NCI-H460 (cell line): ENCODE results near the gene LRCH3. TPM values are rescaled to one million over a fixed set of nuclear protein-coding genes. Genes with fewer than 3 reads are reported as not detected.

ENCODE experiments used
- DNase-seq: peaks from one replicate; pipeline ENCODE4 v3.0.0-alpha.2; 2016; ENCODE audit warnings: low read depth; ENCODE audit errors: extremely low read depth
- polyA plus RNA-seq: library from polyadenylated mRNA; depleted of rRNA; stranded (reverse); fragments of >200 nt; gene quantifications from 2 replicates; pipeline ENCODE4 v1.2.3, GENCODE V29; 2014; cell fraction: nucleus; rRNA removed
- total RNA-seq: library from RNA; depleted of rRNA; stranded (reverse); fragments of >200 nt; shearing (Covaris generic); gene quantifications from 2 replicates; pipeline ENCODE4 v1.2.3, GENCODE V29; 2014; rRNA removed

LRCH3 gene
- total RNA-seq: 38.6 and 45.9 TPM in 2 replicates
- 14.8 and 25.4 TPM in 2 replicates for polyA plus RNA-seq

DNA sequence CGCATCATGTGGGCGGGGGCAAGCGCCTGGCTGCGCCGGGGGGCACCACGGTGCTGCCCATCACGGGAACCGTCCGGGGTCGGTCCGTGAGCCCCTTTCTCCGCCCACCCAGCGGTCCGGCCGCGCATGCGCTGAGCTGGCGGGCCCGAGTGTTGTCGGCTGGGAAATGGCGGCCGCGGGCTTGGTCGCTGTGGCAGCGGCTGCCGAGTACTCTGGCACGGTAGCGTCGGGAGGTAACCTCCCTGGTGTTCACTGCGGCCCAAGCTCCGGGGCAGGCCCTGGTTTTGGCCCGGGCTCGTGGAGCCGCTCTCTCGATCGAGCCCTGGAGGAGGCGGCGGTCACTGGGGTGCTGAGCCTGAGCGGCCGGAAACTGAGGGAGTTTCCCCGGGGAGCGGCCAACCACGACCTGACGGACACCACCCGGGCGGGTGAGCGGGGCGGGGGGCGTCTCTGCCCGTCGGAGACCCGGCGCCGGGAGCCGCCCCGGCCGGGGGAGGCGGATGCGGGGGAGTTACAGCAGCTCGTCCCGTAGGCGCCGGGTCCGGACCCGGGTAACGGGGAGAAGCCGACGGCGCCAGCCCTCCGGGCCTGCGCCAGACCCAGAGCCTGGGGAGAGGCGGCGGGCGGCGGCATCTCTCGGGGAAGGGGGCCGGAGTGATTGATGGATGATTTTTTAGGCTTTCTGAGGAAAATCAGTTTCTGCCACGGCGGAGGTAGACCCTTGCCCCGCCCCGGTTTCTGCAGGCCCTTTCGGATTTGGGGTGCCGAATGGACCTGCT, at the start of gene LRCH3:
TSS of gene LRCH3 (plus strand) at position 142 of the 779 bp plus-strand sequence. CDS start at position 167, 25 bp downstream.
- DNase-seq: peak; percentile 47

DNA sequence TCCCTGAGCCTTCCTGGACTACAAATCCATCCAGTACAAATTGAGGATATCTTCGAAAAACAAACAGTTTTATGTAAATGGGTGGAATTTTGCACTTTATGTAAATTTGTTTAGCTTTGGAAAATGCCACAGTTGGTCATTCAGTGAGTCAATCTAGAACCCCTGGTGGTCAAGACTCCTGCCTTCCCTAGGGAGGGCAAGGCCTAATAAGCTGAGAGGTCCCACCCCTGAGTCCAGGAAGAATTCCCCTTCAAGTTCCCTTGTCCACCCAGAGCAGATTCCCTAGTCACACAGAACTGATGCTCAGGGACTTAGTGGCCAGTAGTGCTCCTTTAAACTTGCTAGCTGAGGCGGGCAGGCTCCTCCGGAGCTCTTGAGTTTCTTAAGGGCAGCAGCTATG, 48.3 kb upstream of the LRCH3 start:
- no peak for DNase-seq

DNA sequence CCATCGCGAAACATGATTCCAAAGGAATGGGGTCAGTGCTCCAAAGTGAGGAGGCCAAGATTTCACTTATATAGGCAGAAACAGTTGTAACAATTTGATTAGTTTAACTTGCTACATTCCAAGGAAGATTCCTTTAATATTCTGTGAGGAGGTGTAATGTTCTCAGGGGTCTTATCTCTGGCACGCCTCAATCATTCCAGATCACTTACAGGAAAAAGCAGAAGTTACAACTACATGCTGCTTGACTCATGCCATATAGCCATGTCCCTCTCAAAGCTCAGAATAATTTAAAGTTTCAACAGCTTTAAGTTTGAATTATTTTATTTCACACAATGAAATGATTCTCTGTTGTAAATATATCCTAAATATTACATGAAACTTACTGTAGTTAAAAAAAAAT, 44.8 kb upstream of the LRCH3 start:
- DNase-seq: no peak

DNA sequence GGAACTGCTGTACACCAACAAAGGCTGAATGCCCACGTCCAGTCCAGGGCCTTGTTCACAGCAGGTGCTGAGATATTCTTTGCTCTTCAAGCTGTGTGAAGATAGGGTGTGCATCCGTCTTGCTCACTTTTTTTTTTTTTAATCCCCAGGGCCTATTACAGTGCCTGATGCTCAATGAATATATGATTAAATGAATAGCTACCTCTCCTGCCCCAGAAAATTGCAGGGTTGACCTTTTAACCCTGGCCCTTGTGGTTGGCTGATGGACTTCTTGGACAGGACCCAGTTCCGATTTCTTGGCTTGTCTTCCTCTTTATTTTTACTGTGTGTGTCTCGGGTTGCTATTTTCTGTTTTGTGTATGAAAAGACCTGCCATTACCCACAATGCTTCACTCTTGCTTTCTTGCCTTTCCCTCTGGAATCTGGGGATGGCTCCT, 44.2 kb upstream of the LRCH3 start:
- DNase-seq: no peak

DNA sequence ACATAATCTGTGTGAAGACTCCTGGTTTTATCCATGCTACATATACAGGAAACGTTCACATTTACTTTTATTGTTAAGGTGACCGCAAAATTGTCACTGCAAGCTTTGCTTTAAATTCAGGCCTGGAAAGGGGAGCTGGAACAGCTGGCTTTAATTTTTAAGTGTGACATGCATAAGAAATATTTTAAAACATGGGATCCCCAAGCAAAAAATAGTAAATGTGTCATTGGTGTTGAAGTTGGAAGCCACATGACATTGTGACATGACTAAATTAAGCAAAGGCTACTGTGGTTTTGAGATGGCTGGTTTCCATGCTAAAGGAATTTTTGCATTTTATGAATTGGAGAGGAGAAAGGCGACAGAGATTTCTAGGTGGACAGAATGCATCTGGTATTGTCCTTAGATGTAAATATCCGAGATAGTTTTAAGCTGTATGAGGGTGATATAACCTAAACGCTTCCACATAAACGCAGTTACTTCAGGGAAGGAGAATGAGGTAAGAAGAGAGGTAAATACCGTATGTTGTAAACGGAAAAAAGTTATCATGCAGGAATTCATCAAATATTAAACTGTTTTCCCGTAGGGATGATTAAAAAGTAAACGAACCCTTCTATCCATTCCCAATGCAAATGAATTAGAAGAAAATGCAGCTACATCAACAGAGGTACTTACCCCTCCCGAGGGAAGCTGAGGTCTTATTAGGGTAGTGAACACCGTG, 42.3 kb upstream of the LRCH3 start:
- no peak for DNase-seq

DNA sequence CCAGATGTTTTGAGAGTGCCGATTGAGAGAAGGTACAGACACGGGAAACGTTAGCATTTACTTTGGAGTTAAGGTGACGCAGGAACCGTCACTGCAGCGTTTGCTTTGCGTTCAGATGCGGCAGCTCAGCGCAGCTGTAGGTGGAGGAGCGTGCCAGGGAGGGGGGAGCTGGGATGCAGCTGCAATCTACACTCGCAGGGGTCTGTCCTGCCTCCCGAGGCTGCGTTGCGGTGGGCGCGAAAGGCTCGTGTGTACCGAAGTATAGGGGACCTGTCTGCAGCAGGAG, 41.8 kb upstream of the LRCH3 start:
- DNase-seq: no peak

DNA sequence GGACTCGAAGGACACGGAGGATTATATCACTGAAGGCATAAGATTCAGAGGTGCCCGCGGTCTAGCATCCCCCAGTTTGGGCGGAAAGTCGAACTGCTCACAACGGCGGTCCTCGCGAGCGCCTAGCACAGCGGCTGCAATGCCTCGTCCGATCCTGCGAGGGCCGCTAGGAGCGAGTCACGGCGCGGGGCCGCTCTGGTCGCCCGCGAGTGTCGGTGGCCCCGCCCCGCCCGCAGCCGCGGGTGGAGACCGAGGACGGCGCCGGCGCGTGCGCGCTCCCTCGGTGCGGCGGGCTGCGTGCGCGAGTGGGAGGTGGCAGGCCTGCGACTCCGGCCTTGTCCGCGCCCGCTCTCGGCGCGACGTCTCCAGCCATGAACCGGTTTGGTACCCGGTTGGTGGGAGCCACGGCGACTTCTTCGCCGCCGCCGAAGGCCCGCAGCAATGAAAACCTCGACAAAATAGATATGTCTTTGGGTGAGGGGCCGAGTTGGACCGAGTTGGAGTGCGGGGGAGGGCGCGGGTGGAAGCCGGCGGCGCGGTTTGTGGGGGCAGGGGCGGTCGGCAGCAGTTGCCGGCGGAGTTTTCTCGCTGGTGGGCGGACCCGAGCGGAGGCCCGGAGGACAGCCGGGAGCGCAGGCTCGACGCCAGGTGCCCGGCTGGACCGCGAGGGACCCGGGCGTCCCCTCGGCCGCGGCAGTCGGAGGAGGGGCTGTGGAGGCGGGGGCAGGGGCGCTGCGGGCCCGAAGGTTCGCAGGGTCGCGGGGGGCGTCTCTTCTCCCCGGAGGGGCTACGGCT, 41.3 kb upstream of the LRCH3 start, which contains the start of gene FYTTD1:
TSS of gene FYTTD1 (plus strand) at position 283 of the 795 bp plus-strand sequence. CDS start at position 372, 89 bp downstream.
- peak; percentile 64 for DNase-seq

DNA sequence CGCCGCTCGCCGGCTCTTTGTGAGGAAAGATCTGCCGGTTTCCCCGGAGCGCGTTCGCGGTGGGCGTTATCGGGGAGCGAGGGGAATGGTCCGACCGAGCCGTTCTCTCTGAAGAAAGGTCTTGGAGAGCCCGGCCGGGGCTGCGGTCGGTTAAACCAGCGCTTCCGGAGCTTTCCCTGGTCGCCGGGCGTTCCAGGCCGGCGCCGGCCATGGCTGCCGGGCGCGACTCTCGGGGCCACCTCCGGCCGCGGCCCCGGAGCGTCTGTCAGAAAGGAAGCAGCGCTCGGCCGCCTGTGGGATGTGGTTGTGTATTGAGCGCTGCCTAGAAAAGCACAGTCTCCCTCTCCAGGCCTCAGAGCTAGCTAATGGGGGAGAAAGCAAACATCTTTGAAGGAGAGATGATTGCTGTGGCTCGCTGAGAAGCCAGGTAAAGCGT, 40.6 kb upstream of the LRCH3 start:
- no peak for DNase-seq

DNA sequence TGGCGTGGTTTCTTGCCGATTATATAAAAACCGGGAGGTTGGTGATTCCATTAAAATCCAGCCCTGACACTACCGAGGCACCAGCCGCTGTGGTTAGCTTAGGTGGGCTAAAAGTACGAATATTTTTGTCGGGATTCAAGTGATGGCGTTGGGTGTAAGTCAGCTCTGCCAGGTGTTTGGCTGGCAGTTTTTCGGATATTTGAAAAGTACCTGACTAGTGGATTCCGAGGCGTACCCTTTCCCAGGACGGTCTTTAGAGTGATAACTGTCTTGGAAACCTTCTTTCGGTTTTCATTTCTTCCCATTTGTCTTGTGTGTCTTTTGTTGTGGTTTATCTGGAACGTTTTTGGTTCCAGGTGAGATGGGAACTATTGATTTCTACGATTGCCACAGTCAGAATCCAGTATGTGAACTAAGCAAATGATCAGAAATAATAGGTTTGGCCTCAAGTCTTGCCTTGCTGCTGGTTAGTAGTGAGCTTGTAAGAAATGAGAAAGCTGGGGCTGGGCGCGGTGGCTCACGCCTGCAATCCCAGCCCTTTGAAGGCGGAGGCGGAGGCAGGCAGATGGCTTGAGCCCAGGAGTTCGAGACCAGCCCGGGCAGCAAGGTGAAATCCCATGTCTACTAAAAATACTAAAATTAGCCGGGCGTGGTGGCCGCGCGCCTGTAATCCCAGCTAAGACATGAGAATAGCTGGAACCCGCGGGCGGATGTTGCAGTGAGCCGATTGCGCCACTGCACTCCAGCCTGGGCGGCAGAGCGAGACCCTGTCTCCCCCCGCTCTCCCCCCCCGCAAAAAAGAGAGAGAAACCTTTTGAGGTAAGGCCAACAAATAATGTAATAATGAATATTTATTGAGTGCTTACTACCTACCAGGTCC, 40.0 kb upstream of the LRCH3 start:
- no peak for DNase-seq

DNA sequence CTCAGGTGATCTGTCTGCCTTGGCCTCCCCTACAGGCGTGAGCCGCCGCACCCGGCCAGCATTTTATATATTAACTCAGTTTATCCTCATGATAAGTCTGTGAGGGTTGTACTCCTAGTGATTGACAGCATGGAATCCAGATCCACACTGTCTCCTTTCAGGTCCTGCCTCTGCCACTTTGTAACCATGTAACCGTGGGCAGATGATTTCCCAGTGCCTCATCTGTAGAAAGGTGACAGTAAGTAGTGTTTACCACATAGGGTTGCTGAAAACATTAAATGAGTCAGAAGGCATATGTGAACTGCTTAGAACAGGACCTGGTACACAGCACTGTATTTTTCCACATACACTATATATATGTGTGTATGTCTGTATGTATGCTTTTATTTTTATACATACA, 38.9 kb upstream of the LRCH3 start:
- no peak for DNase-seq

DNA sequence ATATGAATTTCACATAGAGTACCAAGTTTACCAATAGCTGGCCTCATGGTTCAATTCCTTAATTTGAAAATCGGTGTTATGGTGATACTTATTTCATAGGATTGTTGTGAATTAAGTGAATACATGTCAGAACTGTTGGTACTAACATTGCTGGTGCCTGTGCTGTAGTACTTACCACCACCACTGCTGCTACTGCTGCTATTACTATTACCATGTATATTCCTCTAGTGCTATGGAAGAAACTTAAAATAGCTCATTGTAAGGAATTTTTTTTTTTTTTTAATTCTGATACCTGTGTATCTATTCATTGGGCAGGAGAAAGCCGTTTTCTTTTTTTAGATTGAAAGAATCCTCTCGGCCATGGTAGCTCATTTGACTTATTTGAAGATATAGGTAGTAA, 37.8 kb upstream of the LRCH3 start:
- no peak for DNase-seq

DNA sequence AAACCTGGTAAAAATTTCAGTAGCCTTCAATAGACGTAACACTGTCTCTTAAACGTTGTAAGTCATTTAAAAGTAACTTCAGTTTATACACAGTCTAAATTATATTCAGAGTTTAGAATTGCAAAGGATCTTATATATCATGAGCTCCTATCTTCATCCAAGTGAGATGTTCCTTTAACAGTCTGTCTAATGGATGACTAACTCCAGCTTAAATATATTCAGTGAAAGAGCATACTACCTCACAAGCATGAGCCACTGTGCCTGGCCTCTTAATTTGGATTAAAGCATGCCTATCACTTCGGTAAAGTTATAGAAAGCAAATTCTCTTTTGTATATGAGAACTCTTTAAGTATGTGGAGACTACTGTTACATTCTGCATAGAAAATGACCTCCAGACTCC, 34.4 kb upstream of the LRCH3 start:
- DNase-seq: no peak

DNA sequence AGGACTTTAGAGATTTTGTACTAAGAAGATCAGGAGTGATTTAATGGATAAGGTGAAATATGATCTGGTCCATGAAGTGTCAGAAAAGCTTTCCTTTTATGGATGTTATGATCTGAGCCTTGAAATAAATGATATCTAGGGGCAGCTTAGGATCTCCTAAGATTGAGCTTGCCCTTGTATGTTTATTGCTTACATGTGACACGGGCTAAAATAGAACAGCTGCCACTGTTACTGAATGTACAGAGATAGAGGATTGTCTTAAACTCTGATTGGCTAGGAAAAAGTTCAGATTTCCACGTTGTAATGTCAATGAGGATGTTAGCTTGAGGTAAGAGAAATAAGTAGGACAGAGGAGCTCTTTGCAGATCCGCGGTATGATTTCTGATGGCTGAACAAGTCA, 32.5 kb upstream of the LRCH3 start:
- no peak for DNase-seq

DNA sequence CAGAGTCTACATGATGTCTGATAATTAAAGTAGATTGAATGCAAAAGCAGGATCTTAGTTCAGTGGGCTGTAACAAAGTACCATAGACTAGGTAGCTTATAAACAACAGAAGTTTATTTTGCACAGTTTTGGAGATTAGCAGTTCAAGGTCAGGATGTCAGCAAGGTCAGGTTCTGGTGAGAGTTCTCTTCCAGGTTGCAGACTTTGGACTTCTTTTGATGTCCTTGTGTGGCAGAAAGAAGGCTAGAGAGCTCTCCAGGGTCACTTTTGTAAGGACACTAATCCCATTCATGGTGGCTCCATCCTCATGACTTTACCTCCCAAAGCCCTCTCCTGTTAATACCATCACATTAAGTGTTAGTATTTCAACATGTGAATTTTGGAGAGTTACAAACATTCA, 29.3 kb upstream of the LRCH3 start:
- no peak for DNase-seq

DNA sequence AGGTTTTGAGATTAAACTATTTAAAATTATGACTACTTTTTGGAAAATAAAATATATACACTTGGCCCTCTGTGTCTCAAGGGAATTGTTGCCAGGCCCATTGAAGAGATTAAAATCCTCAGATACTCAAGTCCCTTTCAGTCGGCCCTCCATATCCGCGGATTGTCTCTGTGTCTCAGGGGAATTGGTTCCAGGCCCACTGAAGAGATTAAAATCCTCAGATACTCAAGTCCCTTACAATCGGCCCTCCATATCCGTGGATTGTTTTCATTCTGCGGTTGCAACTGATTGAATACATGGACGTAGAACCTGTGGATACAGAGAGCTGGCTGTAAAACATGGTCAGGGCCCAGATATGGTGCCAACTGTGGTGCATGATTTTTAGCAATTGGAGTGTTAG, 15.7 kb upstream of the LRCH3 start:
- no peak for DNase-seq

DNA sequence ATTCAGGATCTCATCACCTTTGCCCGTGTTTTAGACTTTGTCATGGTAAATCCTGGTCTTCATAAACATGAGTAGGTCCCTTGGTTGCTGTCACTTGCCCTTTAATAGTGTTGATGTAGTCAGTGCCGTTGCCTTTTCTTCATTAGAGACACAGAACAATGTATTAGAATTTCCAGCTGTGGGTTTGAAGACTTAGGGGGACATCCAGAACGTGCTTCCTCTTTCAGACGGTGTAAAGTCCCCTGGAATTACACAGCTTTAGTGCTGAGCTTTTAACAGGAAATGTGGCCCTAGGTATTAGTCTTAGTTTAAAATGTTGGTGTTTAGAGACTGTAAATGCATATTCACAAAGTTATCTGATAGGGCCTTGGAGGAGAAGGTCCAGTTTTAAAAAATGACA, 8.8 kb upstream of the LRCH3 start:
- no peak for DNase-seq

DNA sequence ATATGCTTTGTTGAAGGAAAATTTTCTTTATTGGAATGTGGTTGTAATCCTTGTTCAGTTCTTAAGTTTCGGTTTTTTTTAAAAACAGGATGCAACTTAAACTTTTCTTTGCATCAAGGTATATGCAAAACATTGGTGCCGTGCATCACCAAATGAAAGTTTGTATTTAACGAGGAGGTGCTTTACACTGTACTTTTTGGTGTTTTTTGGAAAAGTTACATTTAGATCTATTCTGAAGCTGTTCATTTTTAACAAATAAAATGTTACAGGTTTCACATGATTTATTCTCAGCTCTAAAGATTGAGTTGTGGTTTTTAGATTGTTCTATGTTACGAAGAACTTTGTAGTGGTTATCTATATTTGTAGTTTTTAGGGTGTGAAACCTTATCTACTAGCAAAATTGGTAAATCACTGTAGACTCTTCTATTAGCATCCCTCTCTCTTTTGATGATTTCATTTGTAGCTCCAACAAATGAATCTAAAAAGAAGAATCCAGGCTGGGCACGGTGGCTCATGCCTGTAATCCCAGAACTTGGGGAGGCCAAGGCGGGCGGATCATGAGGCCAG, 7.0 kb upstream of the LRCH3 start:
- DNase-seq: no peak

DNA sequence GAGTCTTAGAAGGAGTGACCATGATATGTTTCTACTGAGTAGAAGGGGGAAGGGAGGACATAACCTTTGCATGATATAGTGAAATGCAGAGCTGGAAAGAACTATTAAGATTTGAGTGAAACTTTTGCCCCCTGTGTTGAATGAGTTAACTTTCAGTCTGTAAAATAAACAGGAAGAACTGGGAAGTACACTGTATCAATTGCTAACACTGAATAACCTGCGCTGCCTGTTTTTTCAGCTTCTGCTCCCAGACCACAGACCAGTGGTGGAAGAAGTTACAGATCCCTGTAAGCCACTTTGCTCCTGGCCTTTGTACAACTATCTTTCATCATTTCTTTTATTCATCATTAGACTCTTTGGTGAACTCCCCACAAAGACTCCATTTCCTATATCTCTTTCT, 3.6 kb upstream of the LRCH3 start:
- DNase-seq: no peak

DNA sequence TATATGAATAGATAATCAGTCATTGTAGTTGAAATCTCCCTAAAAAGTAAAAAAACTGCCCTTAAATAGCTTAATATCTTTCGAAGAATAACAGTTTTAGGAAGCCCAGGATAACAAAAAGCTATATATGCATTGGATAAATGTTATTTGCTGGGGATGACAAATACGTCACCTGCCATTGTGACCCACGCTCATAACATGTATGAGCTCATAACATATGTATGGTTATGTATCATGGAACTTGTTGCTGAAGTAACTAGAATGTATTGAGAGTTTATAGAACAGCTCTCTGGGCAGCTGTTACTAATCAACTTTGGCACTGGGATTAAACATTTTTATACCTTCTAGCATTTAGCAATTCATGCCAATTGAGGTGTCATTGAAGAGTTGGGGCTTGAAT, 1.7 kb upstream of the LRCH3 start:
- no peak for DNase-seq

DNA sequence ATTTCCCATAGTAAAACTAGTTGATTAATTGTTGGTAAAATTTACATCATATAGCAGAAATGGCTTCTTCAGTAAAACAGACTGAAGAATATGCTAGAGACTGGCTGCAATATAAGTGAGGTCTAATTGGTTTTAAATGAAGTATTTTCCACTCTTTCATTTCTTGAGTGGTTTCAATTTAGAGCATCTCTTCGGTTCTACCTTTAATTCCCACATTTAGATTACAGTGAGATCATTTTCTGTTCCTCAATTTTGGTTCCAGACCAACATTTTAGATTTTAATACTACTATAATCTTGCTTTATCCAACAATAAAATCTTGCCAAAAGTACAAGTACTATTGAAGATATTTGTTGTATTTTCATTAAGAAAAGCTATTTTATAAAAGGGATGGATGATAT, 1.0 kb upstream of the LRCH3 start:
- DNase-seq: no peak
